ENCODE measurements around the gene ADAMTSL3.
"Not testable (repeated sequence)": the region's sequence is repeated elsewhere in the genome, so short reads cannot be mapped to it uniquely, and the experiment has no call there.

Gene ADAMTSL3

DNA sequence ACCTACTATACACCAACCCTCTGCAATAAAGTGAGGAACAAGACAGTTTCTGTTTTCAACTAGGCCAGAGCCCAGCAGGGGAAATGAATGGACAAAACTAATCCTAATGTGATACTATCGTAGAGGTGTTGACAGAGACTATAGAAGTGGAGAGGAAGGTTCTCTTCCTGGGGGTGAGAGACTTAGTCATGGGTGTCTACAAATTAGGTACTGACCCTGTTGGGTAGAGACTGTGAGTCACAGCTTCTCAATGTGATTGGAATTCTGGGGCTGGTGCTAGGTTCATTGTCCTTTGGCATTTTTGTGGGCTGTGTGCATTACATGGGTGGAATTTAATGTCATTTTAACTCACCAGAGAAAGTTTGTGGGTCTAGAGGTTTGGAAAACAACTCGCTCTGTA, 79.3 kb downstream of the ADAMTSL3 start:
- no peaks in the 10 kb centered on the region for H3K4me1 Mint-ChIP-seq
- H3K27ac Mint-ChIP-seq: no peak overlapping the region
- no peaks in the 10 kb centered on the region for H3K36me3 Mint-ChIP-seq
- no peaks in the 10 kb centered on the region for H3K9me3 Mint-ChIP-seq
- H3K4me3 Mint-ChIP-seq: no peak overlapping the region
- DNase-seq: no peak
- CTCF ChIA-PET: no interaction called here
- no peaks in the 10 kb centered on the region for H3K27me3 Mint-ChIP-seq

- no peaks in the 10 kb centered on the region for H3K9me3 Mint-ChIP-seq
- H3K4me1 Mint-ChIP-seq: no peaks in the 10 kb centered on the region
- no peaks in the 10 kb centered on the region for H3K27me3 Mint-ChIP-seq
- no peak overlapping the region for H3K27ac Mint-ChIP-seq
- DNase-seq: no peak
- no peak overlapping the region for H3K4me3 Mint-ChIP-seq
- CTCF ChIA-PET: no interaction called here
- H3K36me3 Mint-ChIP-seq: no peaks in the 10 kb centered on the region
Measured at GRCh38 chr15:83733691-83734090, 79.8 kb downstream of the ADAMTSL3 start.

DNA sequence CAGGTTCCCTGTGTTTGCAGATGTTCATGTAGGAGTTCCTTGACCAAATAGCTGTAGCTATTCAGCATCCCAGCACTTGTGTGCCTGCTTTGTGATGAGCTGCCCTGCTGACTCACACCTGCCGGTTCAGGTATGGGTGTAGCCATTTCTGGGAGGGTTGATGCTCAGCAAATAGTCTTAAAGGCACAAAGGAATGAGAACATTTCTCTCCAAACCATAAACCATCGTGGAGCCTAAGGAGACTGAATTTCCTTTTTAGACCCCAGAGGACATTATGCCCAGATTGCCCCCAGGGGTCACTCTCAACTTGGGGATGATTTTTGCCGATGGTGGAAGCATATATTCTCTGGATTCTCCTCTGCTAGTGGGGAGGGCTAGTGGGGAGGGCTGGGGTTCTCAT, 80.6 kb downstream of the ADAMTSL3 start:
- Mint-ChIP-seq H3K4me3 (no peak overlapping the region), H3K27ac (no peak overlapping the region), H3K9me3 (no peaks in the 10 kb centered on the region), H3K4me1 (no peaks in the 10 kb centered on the region), H3K36me3 (no peaks in the 10 kb centered on the region), H3K27me3 (no peaks in the 10 kb centered on the region)
- CTCF ChIA-PET: no interaction called here
- no peak for DNase-seq

- Mint-ChIP-seq H3K27me3 (no peaks in the 10 kb centered on the region), H3K9me3 (no peaks in the 10 kb centered on the region), H3K4me3 (no peak overlapping the region), H3K4me1 (no peaks in the 10 kb centered on the region), H3K27ac (no peak overlapping the region), H3K36me3 (no peaks in the 10 kb centered on the region)
- no peak for DNase-seq
- CTCF ChIA-PET: no interaction called here
Measured at GRCh38 chr15:83739629-83740028, 85.7 kb downstream of the ADAMTSL3 start.

DNA sequence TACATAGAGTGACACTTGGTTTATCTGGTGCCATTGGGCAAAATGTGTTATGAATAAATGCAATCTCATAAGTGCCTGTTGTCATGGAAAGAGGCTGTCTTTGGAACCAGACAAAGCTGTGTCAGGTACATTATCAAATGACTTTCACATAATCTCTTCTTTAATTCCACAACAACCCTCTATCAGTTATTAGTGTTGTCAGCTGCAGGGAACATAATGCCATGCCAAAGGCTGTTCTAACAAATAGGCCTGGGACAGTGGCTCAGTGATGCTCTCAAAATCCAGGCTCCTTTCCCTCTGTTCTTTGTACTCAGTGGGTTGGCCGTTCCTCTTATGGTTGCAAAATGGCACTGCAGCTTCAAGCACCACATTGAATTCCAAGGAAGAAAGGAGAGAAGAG, 91.8 kb downstream of the ADAMTSL3 start:
- Mint-ChIP-seq H3K27me3 (no peaks in the 10 kb centered on the region), H3K27ac (no peak overlapping the region), H3K4me1 (no peaks in the 10 kb centered on the region), H3K4me3 (no peak overlapping the region), H3K36me3 (no peaks in the 10 kb centered on the region), H3K9me3 (no peaks in the 10 kb centered on the region)
- DNase-seq: no peak
- CTCF ChIA-PET: no interaction called here

DNA sequence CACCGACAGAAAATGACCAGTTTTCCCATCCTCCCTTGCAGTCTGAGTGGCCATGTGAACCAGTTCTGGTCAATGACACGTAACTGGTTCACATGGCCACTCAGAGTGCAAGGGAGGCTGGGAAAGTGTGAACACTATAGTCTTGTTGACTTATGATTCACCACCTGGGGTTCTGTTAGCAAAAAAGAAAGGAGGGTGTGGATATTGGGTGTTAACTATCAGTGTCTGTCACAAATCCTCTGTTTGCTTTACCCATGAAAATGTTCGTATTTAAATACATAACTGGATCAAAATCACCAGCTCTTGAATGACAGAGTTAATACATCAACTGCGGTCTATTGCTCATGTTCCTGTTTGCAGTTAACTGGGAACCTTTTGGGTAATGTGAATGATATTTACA, 92.3 kb downstream of the ADAMTSL3 start:
- Mint-ChIP-seq H3K4me3 (no peak overlapping the region), H3K4me1 (no peaks in the 10 kb centered on the region), H3K27me3 (no peaks in the 10 kb centered on the region), H3K9me3 (no peaks in the 10 kb centered on the region), H3K27ac (no peak overlapping the region), H3K36me3 (no peaks in the 10 kb centered on the region)
- CTCF ChIA-PET: no interaction called here
- no peak for DNase-seq

GRCh38 chr15:83747050-83747717, 93.3 kb downstream of the ADAMTSL3 start:
- Mint-ChIP-seq H3K4me1 (no peaks in the 10 kb centered on the region), H3K9me3 (no peaks in the 10 kb centered on the region), H3K4me3 (no peak overlapping the region), H3K27ac (no peak overlapping the region), H3K27me3 (no peaks in the 10 kb centered on the region), H3K36me3 (no peaks in the 10 kb centered on the region)
- CTCF ChIA-PET: no interaction called here
- no peak for DNase-seq

DNA sequence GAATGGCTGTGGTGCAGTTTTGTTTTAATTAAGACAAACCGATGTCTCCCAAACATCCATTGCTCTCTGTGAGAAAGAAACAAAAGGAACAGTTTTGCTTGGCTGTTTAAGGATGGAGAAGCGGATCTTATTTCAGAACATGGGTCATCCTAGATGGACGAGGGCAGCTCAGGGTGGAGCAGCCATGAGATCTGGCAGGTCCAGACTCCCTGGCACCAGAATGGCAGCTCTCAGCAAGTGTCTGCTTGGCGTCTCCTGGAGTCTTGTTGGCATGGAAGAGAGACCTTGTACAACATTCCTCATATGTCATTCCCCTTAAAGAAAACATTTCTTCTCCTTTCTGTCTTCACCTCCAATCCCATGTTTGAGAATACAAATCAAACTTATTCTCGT, 93.8 kb downstream of the ADAMTSL3 start:
- CTCF ChIA-PET: no interaction called here
- no peaks in the 10 kb centered on the region for H3K4me1 Mint-ChIP-seq
- H3K4me3 Mint-ChIP-seq: no peak overlapping the region
- no peaks in the 10 kb centered on the region for H3K9me3 Mint-ChIP-seq
- H3K27me3 Mint-ChIP-seq: no peaks in the 10 kb centered on the region
- no peaks in the 10 kb centered on the region for H3K36me3 Mint-ChIP-seq
- DNase-seq: no peak
- H3K27ac Mint-ChIP-seq: no peak overlapping the region

GRCh38 chr15:83753872-83754493, 100.1 kb downstream of the ADAMTSL3 start:
- Mint-ChIP-seq H3K27ac (no peak overlapping the region), H3K9me3 (peaks cover 10% of the 10 kb centered on the region), H3K4me1 (no peaks in the 10 kb centered on the region), H3K4me3 (no peak overlapping the region), H3K36me3 (no peaks in the 10 kb centered on the region), H3K27me3 (no peaks in the 10 kb centered on the region)
- DNase-seq: no peak
- CTCF ChIA-PET: no interaction called here

DNA sequence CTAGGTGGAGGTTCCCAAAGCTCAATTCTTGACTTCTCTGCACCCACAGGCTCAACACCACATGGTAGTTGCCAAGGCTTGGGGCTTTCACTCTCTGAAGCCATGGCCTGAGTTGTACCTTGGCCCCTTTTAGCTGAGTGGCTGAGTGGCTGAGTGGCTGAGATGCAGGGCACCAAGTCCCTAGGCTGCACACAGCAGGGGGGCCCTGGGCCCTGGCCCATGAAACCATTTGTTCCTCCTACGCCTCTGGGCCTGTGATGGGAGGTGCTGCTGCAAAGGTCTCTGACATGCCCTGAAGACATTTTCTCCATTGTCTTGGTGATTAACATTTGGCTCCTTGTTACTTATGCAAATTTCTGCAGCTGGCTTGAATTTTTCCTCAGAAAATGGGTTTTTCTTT, 103.4 kb downstream of the ADAMTSL3 start:
- H3K9me3 Mint-ChIP-seq, DNase-seq, H3K4me3 Mint-ChIP-seq, H3K27ac Mint-ChIP-seq, H3K27me3 Mint-ChIP-seq, H3K36me3 Mint-ChIP-seq, H3K4me1 Mint-ChIP-seq, CTCF ChIA-PET: not testable (repeated sequence)

DNA sequence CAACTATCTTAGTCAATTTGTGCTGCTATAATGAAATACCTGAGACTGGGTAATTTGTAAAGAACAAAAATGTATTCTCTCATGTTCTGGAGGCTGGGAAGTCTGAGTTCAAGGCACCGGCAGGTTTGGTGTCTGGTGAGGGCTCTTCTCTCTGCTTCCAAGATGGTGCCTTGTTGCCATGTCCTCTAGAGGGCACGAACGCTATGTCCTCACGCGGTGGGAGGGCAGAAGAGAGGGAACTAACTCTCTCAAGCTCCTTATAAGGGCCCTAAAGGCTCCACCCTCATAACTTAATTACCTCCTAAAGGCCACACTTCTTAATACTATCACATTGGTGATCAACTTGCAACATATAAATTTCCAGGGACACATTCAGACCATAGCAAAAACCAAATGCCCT, 108.4 kb downstream of the ADAMTSL3 start:
- Mint-ChIP-seq H3K9me3 (peaks cover 7% of the 10 kb centered on the region), H3K4me3 (no peak overlapping the region), H3K36me3 (no peaks in the 10 kb centered on the region), H3K4me1 (no peaks in the 10 kb centered on the region), H3K27me3 (no peaks in the 10 kb centered on the region), H3K27ac (no peak overlapping the region)
- no peak for DNase-seq
- CTCF ChIA-PET: no interaction called here

- Mint-ChIP-seq H3K27me3 (no peaks in the 10 kb centered on the region), H3K9me3 (no peaks in the 10 kb centered on the region), H3K27ac (no peak overlapping the region), H3K4me3 (no peak overlapping the region), H3K36me3 (no peaks in the 10 kb centered on the region), H3K4me1 (no peaks in the 10 kb centered on the region)
- CTCF ChIA-PET: no interaction called here
- no peak for DNase-seq
Measured at GRCh38 chr15:83764201-83764838, 110.4 kb downstream of the ADAMTSL3 start.

- Mint-ChIP-seq H3K36me3 (no peaks in the 10 kb centered on the region), H3K27me3 (no peaks in the 10 kb centered on the region), H3K4me3 (no peak overlapping the region), H3K4me1 (no peaks in the 10 kb centered on the region), H3K9me3 (no peaks in the 10 kb centered on the region), H3K27ac (no peak overlapping the region)
- no peak for DNase-seq
- CTCF ChIA-PET: no interaction called here
Measured at GRCh38 chr15:83766339-83766738, 112.4 kb downstream of the ADAMTSL3 start.

DNA sequence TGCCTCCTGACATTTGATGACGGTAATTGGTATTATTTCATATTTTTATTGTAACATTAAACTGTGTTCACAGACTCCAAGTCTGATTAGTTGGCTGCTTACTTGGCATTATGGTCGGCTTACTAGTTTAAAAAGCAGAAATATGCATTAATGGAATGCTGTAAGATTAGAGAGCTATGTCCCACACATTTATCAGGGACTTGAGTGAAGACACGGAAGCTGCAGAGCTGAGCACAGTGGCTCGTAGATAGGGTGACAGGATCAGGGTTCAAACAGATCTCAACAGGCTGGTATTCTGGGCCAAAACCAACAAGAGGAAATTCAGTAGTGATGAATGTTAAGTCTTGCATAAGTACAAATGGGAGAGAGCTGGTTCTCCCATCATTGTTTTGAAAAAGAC, 113.8 kb downstream of the ADAMTSL3 start:
- Mint-ChIP-seq H3K4me1 (no peaks in the 10 kb centered on the region), H3K27ac (no peak overlapping the region), H3K4me3 (no peak overlapping the region), H3K36me3 (no peaks in the 10 kb centered on the region), H3K27me3 (no peaks in the 10 kb centered on the region), H3K9me3 (no peaks in the 10 kb centered on the region)
- DNase-seq: no peak
- CTCF ChIA-PET: interaction anchor here (0.5 kb wide), 1 partner anchor 15 kb away, joined by 5 read pairs; no protein-coding TSS in a partner anchor

DNA sequence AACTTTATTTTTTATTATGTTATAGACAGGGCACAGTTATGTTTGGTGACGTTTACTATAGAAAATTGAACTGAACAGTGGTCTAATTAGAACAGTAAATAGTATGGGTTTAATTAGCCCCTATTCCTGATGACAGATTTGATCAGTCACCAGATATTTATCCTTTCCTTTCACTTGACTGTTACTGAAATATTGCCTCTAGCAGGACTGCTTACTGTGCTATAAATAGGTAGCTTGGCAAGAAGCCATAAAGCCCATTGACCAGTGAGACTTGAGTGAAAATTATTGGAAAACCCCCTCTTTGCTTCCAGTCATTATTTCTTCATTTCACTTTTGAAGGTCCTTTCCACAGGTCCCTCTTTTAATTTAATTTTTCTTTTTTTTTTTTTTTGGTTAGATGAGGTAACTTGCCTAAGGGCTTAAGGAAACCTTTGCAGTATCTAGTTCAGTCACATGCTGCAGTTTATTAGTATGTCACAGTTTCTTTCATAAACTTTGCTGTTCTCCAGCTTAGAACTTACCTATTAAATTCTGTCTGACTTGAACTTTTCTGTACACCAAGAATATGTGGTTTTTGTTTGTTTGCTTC, 115.6 kb downstream of the ADAMTSL3 start:
- Mint-ChIP-seq H3K27ac (no peak overlapping the region), H3K4me1 (no peaks in the 10 kb centered on the region), H3K36me3 (no peaks in the 10 kb centered on the region), H3K27me3 (no peaks in the 10 kb centered on the region), H3K4me3 (no peak overlapping the region), H3K9me3 (no peaks in the 10 kb centered on the region)
- DNase-seq: no peak
- CTCF ChIA-PET: no interaction called here
